Brain microvascular endothelial cell (primary cell): ENCODE data around the gene ARHGAP15.

Source experiments
- DNase-seq: peaks from one replicate; pipeline ENCODE4 v3.0.0-alpha.2; 2020
- H3K27ac ChIP-seq: fragments of 250-450 bp; sonication (Bioruptor Pico); 2 replicates; pipeline ENCODE4 v1.5.1; 2020; ENCODE audit warnings: mild to moderate bottlenecking, moderate library complexity
- H3K27me3 ChIP-seq: fragments of 250-450 bp; sonication (Bioruptor Pico); replicated peaks from 2 replicates; pipeline ENCODE4 v1.5.1; 2020; ENCODE audit warnings: mild to moderate bottlenecking
- H3K36me3 ChIP-seq: fragments of 250-450 bp; sonication (Bioruptor Pico); replicated peaks from 2 replicates; pipeline ENCODE4 v1.5.1; 2020; ENCODE audit warnings: mild to moderate bottlenecking
- H3K4me3 ChIP-seq: 2 replicates; pipeline ENCODE4 v1.5.1; 2011; ENCODE audit warnings: low read depth, mild to moderate bottlenecking, control low read depth, low read length, moderate library complexity
- CTCF ChIP-seq: IDR thresholded peaks from 2 replicates; pipeline ENCODE4 v1.5.1; 2011; ENCODE audit warnings: low read depth, mild to moderate bottlenecking, moderate library complexity, low read length, control low read depth, inconsistent platforms; ENCODE audit errors: missing control alignments
- in situ Hi-C: cut with HindIII; loops from 2 replicates; pipeline ENCODE4 v1.10.0; 2017; ENCODE audit warnings: low sequenced_read_pairs, low pct_ligation_motif_present

Gene ARHGAP15

GRCh38 chr2:143345887-143346787 is 216.9 kb downstream of the ARHGAP15 start:
- no peak overlapping the region for H3K27ac ChIP-seq
- no peak for DNase-seq
- no peaks in the 10 kb centered on the region for H3K27me3 ChIP-seq
- no peak overlapping the region for H3K4me3 ChIP-seq
- no peaks in the 10 kb centered on the region for H3K36me3 ChIP-seq
- in situ Hi-C loops, result no loop called here
- TF ChIP-seq CTCF, result no peak

- H3K27me3 ChIP-seq, result no peaks in the 10 kb centered on the region
- no peak overlapping the region for H3K27ac ChIP-seq
- TF ChIP-seq CTCF, result no peak
- in situ Hi-C loops, result no loop called here
- no peak for DNase-seq
- no peak overlapping the region for H3K4me3 ChIP-seq
- H3K36me3 ChIP-seq, result no peaks in the 10 kb centered on the region
These were observed 218.1 kb downstream of the ARHGAP15 start for GRCh38 chr2:143347271-143347695.

DNA sequence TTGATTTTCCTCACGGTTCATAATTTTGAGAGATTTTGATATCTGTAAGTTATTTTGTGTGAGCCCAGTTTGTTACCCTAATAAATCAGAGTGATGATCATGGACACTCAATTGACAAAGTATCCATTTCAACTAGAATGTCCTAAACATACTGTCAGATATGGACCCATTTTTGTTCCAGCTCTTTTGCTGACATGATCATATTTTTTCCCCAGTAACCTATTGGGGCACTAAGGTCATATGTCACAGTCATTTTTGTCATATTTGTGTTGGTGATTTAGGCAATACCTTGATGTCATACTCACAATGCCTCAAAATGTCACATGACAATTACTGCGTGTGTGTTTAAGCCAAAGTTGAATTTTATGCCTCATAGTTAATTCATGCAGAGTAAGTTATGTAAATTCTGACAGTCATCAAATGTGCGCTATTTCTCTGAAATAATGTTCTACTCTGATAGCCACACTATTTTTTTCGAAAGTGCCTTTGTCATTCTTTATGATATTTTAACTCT is 218.7 kb downstream of the ARHGAP15 start:
- H3K4me3 ChIP-seq, result no peak overlapping the region
- DNase-seq, result no peak
- H3K36me3 ChIP-seq, result no peaks in the 10 kb centered on the region
- in situ Hi-C loops, result no loop called here
- no peaks in the 10 kb centered on the region for H3K27me3 ChIP-seq
- TF ChIP-seq CTCF, result no peak
- H3K27ac ChIP-seq, result no peak overlapping the region

- in situ Hi-C loops, result no loop called here
- DNase-seq, result no peak
- H3K27me3 ChIP-seq, result no peaks in the 10 kb centered on the region
- no peak overlapping the region for H3K27ac ChIP-seq
- no peak overlapping the region for H3K4me3 ChIP-seq
- no peaks in the 10 kb centered on the region for H3K36me3 ChIP-seq
- no peak for TF ChIP-seq CTCF
These were observed 225.0 kb downstream of the ARHGAP15 start for GRCh38 chr2:143354050-143354750.

- no peak for TF ChIP-seq CTCF
- H3K36me3 ChIP-seq, result no peaks in the 10 kb centered on the region
- no peaks in the 10 kb centered on the region for H3K27me3 ChIP-seq
- in situ Hi-C loops, result no loop called here
- H3K27ac ChIP-seq, result no peak overlapping the region
- H3K4me3 ChIP-seq, result no peak overlapping the region
- DNase-seq, result no peak
These were observed 226.7 kb downstream of the ARHGAP15 start for GRCh38 chr2:143355870-143356269.
